ENCODE data around the gene CCDC180.

The CCDC180 gene

DNA sequence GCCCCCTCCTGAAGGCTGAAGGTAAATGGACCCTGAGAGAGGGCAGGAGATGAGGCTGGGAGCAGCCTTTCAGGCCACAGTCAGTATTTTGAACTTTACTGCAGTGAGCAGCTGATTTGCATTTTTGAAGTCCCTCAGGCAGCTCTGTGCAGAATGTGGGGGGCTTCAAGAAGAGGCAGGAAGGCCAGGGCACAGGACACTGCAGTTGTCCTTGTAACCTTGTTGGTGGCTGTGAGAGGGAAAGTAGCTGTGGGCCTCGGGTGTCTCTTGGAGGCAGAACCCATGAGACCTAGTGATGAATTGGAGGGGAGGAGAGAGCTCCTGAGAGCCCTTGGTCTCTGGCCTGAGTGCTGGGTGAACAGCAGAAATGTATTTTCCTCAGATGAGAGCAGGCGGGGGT is 2.6 kb downstream of the CCDC180 start:
- H3K9me3 ChIP-seq (ENCODE audit: control insufficient read depth in 2 of 2, low read length in 2 of 2): no peaks in the 10 kb centered on the region
- H3K36me3 ChIP-seq (ENCODE audit: control insufficient read depth in 2 of 2, insufficient read depth in 2 of 2, low read length in 2 of 2): peaks cover 0 to 9% of the 10 kb centered on the region in 2 donors
- H3K27me3 ChIP-seq (ENCODE audit: control insufficient read depth in 2 of 2, insufficient read depth in 2 of 2, low read length in 2 of 2): no peaks in the 10 kb centered on the region

DNA sequence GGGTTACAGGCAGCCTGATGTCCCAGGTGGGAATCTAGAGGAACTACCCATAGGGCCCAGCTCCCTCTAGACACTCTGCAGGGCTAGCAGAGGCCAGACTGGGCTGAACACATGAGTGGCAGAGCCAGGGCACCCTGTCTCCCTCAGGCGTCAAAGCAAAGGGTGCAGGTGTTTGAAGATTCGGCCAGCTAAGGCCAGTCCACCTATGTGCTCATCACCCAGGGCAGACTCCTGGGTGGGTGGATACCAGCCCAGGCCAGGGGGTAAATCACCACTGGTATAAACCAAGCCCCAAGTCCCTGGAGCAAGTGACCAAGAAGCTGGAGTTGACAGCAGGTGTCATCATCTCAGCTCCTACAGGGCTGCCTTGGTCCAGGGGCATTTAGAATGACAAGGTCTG is 3.4 kb downstream of the CCDC180 start:
- H3K36me3 ChIP-seq (ENCODE audit: control insufficient read depth in 2 of 2, insufficient read depth in 2 of 2, low read length in 2 of 2): peaks cover 0 to 9% of the 10 kb centered on the region in 2 donors
- no peak overlapping the region for H3K4me3 ChIP-seq (ENCODE audit: low read length in 2 of 2)
- H3K9ac ChIP-seq (ENCODE audit: low read depth in 1 of 2, low read length in 2 of 2): no peak overlapping the region
- H3K4me1 ChIP-seq (ENCODE audit: control insufficient read depth in 2 of 2, insufficient read depth in 2 of 2, low read length in 2 of 2): peaks cover 4 to 5% of the 10 kb centered on the region in 2 donors
- H3K9me3 ChIP-seq (ENCODE audit: control insufficient read depth in 2 of 2, low read length in 2 of 2): no peaks in the 10 kb centered on the region
- no peak overlapping the region for H3K27ac ChIP-seq (ENCODE audit: low read depth in 2 of 2, low read length in 2 of 2)
- no peaks in the 10 kb centered on the region for H3K27me3 ChIP-seq (ENCODE audit: control insufficient read depth in 2 of 2, insufficient read depth in 2 of 2, low read length in 2 of 2)

More for the DNA sequence above, 2.6 kb downstream of the CCDC180 start:
- Histone ChIP-seq H3K4me3 (ENCODE audit: low read length in 2 of 2) (no peak overlapping the region), H3K4me1 (ENCODE audit: control insufficient read depth in 2 of 2, insufficient read depth in 2 of 2, low read length in 2 of 2) (peaks cover 4 to 5% of the 10 kb centered on the region in 2 donors), H3K9ac (ENCODE audit: low read depth in 1 of 2, low read length in 2 of 2) (no peak overlapping the region), H3K27ac (ENCODE audit: low read depth in 2 of 2, low read length in 2 of 2) (no peak overlapping the region)

DNA sequence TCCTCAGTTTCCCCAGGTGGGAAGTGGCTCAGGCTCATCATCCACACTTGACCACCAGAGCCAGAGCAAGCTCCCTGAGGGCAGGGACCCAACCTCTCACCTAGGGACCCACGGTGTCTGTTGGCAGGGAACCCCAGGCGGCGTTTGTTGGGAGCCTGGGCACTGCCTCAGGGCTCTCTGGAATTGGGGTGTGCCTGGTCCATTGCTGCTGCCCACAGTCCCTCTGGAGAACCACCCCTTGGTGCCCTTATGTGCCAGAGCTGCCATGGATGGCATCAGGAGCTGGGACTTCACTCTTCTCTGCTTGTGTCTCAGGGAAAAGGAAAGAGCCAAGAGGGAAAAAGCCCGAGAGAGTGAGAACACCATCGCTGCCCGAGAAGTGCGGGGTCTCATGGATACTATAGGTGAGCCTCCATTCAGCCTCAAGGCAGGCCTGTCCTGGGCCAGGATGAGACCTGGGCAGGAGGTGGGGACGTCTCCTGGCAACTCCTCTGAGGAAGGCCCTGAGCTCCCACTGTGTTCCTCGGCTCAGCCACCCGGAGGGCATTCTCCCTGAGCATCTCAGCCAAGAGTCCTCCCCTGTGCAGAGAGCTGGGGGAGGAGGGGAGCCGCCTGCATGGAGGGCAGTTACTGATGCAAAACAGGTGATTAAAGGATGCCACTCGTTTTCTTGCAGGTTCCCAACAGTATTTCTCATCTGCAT is 4.5 kb downstream of the CCDC180 start:
- Histone ChIP-seq H3K27ac (ENCODE audit: low read depth in 2 of 2, low read length in 2 of 2) (no peak overlapping the region), H3K4me3 (ENCODE audit: low read length in 2 of 2) (no peak overlapping the region), H3K9ac (ENCODE audit: low read depth in 1 of 2, low read length in 2 of 2) (no peak overlapping the region), H3K4me1 (ENCODE audit: control insufficient read depth in 2 of 2, insufficient read depth in 2 of 2, low read length in 2 of 2) (peaks cover 4% of the 10 kb centered on the region in 2 donors), H3K36me3 (ENCODE audit: control insufficient read depth in 2 of 2, insufficient read depth in 2 of 2, low read length in 2 of 2) (peaks cover 0 to 10% of the 10 kb centered on the region in 2 donors), H3K27me3 (ENCODE audit: control insufficient read depth in 2 of 2, insufficient read depth in 2 of 2, low read length in 2 of 2) (no peaks in the 10 kb centered on the region), H3K9me3 (ENCODE audit: control insufficient read depth in 2 of 2, low read length in 2 of 2) (no peaks in the 10 kb centered on the region)

DNA sequence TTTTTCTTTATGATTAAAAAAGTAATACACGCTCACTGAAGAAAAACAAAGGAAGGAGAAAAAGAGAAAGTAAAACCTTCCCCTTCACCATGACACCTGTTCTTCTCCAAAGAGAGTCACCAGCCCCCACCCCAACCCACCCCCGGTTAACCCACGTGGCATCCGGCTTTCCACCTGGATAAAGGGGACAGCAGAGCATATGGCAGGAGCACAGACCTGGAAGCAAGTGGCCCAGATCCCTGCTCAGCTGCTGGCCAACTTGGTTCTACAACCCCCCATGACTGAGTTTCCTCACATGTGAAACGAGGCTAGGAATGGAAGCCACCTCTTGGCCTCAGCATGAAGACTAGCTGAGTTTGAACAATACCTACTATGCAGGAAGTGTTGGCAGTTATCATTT is 5.1 kb downstream of the CCDC180 start:
- peaks cover 0 to 11% of the 10 kb centered on the region in 2 donors for H3K36me3 ChIP-seq (ENCODE audit: control insufficient read depth in 2 of 2, insufficient read depth in 2 of 2, low read length in 2 of 2)
- H3K9me3 ChIP-seq (ENCODE audit: control insufficient read depth in 2 of 2, low read length in 2 of 2): no peaks in the 10 kb centered on the region
- no peaks in the 10 kb centered on the region for H3K4me1 ChIP-seq (ENCODE audit: control insufficient read depth in 2 of 2, insufficient read depth in 2 of 2, low read length in 2 of 2)
- no peak overlapping the region for H3K27ac ChIP-seq (ENCODE audit: low read depth in 2 of 2, low read length in 2 of 2)
- no peak overlapping the region for H3K9ac ChIP-seq (ENCODE audit: low read depth in 1 of 2, low read length in 2 of 2)
- no peak overlapping the region for H3K4me3 ChIP-seq (ENCODE audit: low read length in 2 of 2)
- no peaks in the 10 kb centered on the region for H3K27me3 ChIP-seq (ENCODE audit: control insufficient read depth in 2 of 2, insufficient read depth in 2 of 2, low read length in 2 of 2)

DNA sequence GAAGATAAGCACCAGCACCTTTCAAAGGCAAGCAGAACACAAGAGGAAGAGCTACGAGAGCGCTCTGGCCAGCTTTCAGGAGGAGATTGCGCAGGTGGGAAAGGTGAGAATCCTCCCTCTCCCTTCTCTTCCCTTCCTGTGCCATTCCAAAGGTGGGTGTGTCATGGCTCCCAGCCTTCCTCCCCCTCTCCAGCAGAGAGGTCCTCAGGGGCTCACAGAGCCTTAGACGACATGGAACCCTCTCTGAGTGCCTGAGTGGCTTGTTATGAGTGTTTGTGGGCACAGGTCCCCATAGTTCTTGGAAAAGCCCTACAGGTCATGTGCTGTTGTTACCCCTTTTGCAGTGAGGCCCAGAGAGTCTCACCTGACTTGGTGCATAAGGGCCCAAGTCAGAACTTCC is 5.8 kb downstream of the CCDC180 start:
- H3K9me3 ChIP-seq (ENCODE audit: control insufficient read depth in 2 of 2, low read length in 2 of 2): no peaks in the 10 kb centered on the region
- no peak overlapping the region for H3K9ac ChIP-seq (ENCODE audit: low read depth in 1 of 2, low read length in 2 of 2)
- peaks cover 0 to 13% of the 10 kb centered on the region in 2 donors for H3K36me3 ChIP-seq (ENCODE audit: control insufficient read depth in 2 of 2, insufficient read depth in 2 of 2, low read length in 2 of 2)
- no peak overlapping the region for H3K27ac ChIP-seq (ENCODE audit: low read depth in 2 of 2, low read length in 2 of 2)
- no peaks in the 10 kb centered on the region for H3K4me1 ChIP-seq (ENCODE audit: control insufficient read depth in 2 of 2, insufficient read depth in 2 of 2, low read length in 2 of 2)
- H3K27me3 ChIP-seq (ENCODE audit: control insufficient read depth in 2 of 2, insufficient read depth in 2 of 2, low read length in 2 of 2): no peaks in the 10 kb centered on the region
- no peak overlapping the region for H3K4me3 ChIP-seq (ENCODE audit: low read length in 2 of 2)

DNA sequence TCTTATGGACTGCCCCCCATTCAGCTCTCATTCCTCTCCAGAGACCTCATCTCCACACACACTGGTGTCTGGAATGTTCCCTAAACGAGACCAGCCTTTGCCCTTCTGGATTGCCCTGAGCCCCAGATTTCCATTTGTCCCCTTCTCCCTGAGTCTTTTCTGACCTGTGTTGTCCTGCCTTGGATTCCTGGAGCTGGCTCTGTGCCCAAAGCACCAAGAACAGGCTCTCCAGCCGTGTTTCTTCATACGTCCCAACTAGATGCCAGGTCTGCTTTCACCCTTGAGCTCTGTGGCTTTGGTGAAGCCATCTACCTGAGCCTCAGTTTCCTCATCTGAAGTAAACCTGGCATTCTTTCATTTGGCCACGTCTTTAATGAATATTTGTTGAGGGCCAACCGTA is 6.3 kb downstream of the CCDC180 start:
- Histone ChIP-seq H3K36me3 (ENCODE audit: control insufficient read depth in 2 of 2, insufficient read depth in 2 of 2, low read length in 2 of 2) (peaks cover 0 to 13% of the 10 kb centered on the region in 2 donors), H3K27ac (ENCODE audit: low read depth in 2 of 2, low read length in 2 of 2) (no peak overlapping the region)

DNA sequence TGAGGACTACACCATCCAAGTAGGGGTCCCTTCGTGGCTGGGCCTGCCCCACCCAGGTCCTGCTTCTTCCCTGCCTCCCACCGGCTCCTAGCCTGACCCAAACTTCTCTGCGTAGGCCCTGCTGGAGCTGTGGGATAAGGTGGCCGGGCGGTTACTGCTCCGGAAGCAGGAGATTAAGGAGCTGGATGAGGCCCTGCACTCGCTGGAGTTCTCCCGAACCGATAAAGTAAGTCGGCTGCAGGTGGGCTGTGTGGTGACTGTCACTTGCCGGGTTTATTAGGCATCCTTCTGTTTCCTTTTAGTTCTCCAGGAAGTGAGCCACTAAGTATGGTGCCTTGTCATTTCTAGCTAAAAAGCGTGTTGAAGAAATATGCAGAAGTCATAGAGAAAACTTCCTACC is 7.0 kb downstream of the CCDC180 start:
- no peak overlapping the region for H3K4me3 ChIP-seq (ENCODE audit: low read length in 2 of 2)
- no peak overlapping the region for H3K9ac ChIP-seq (ENCODE audit: low read depth in 1 of 2, low read length in 2 of 2)
- H3K36me3 ChIP-seq (ENCODE audit: control insufficient read depth in 2 of 2, insufficient read depth in 2 of 2, low read length in 2 of 2): peaks cover 0 to 13% of the 10 kb centered on the region in 2 donors
- no peak overlapping the region for H3K27ac ChIP-seq (ENCODE audit: low read depth in 2 of 2, low read length in 2 of 2)
- no peaks in the 10 kb centered on the region for H3K9me3 ChIP-seq (ENCODE audit: control insufficient read depth in 2 of 2, low read length in 2 of 2)
- no peaks in the 10 kb centered on the region for H3K27me3 ChIP-seq (ENCODE audit: control insufficient read depth in 2 of 2, insufficient read depth in 2 of 2, low read length in 2 of 2)
- no peaks in the 10 kb centered on the region for H3K4me1 ChIP-seq (ENCODE audit: control insufficient read depth in 2 of 2, insufficient read depth in 2 of 2, low read length in 2 of 2)

More for the DNA sequence above, 6.3 kb downstream of the CCDC180 start:
- H3K9me3 ChIP-seq (ENCODE audit: control insufficient read depth in 2 of 2, low read length in 2 of 2): no peaks in the 10 kb centered on the region
- H3K27me3 ChIP-seq (ENCODE audit: control insufficient read depth in 2 of 2, insufficient read depth in 2 of 2, low read length in 2 of 2): no peaks in the 10 kb centered on the region
- H3K9ac ChIP-seq (ENCODE audit: low read depth in 1 of 2, low read length in 2 of 2): no peak overlapping the region
- no peaks in the 10 kb centered on the region for H3K4me1 ChIP-seq (ENCODE audit: control insufficient read depth in 2 of 2, insufficient read depth in 2 of 2, low read length in 2 of 2)
- H3K4me3 ChIP-seq (ENCODE audit: low read length in 2 of 2): no peak overlapping the region

DNA sequence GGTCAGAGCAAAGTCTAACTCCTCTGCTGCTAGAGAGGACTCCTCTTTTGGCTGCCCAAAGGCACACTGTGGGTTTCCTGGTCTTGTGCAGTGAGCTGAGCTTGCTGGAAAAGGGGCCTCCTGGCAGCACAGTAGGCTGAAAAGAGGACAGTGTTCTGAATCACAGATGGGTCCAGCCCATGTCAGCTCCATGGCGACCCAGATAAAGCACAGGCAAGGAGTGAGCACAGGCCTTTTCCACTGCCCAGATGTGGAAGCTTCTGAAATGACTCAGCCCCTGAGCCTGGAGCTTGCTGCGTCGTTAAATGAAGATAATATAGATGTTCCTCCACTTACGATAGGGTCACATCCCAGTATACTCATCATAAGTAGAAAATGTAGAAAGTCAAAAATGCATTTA is 8.1 kb downstream of the CCDC180 start:
- no peak overlapping the region for H3K4me3 ChIP-seq (ENCODE audit: low read length in 2 of 2)
- H3K4me1 ChIP-seq (ENCODE audit: control insufficient read depth in 2 of 2, insufficient read depth in 2 of 2, low read length in 2 of 2): no peaks in the 10 kb centered on the region
- peaks cover 0 to 13% of the 10 kb centered on the region in 2 donors for H3K36me3 ChIP-seq (ENCODE audit: control insufficient read depth in 2 of 2, insufficient read depth in 2 of 2, low read length in 2 of 2)
- no peaks in the 10 kb centered on the region for H3K27me3 ChIP-seq (ENCODE audit: control insufficient read depth in 2 of 2, insufficient read depth in 2 of 2, low read length in 2 of 2)
- no peak overlapping the region for H3K9ac ChIP-seq (ENCODE audit: low read depth in 1 of 2, low read length in 2 of 2)
- no peak overlapping the region for H3K27ac ChIP-seq (ENCODE audit: low read depth in 2 of 2, low read length in 2 of 2)
- no peaks in the 10 kb centered on the region for H3K9me3 ChIP-seq (ENCODE audit: control insufficient read depth in 2 of 2, low read length in 2 of 2)

DNA sequence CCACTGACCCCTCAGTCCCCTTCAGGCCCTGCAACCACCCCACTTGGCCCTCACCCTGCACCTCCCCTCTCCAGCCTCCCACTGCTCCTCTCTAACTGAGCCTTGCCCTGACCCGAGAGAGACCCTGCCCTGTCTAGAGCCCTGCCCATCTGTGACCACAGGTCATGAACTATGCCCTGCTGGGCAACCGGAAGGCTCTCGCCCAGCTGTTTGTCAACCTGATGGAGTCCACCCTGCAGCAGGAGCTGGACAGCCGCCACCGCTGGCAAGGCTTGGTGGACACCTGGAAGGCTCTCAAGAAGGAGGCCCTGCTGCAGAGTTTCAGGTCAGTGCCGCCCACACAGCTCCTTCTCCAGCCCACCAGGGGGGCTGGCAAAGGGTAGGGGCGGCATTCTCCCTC is 9.4 kb downstream of the CCDC180 start:
- Histone ChIP-seq H3K27me3 (ENCODE audit: control insufficient read depth in 2 of 2, insufficient read depth in 2 of 2, low read length in 2 of 2) (no peaks in the 10 kb centered on the region), H3K4me1 (ENCODE audit: control insufficient read depth in 2 of 2, insufficient read depth in 2 of 2, low read length in 2 of 2) (no peaks in the 10 kb centered on the region), H3K4me3 (ENCODE audit: low read length in 2 of 2) (no peak overlapping the region), H3K36me3 (ENCODE audit: control insufficient read depth in 2 of 2, insufficient read depth in 2 of 2, low read length in 2 of 2) (peaks cover 0 to 10% of the 10 kb centered on the region in 2 donors), H3K9ac (ENCODE audit: low read depth in 1 of 2, low read length in 2 of 2) (no peak overlapping the region), H3K9me3 (ENCODE audit: control insufficient read depth in 2 of 2, low read length in 2 of 2) (no peaks in the 10 kb centered on the region), H3K27ac (ENCODE audit: low read depth in 2 of 2, low read length in 2 of 2) (no peak overlapping the region)

DNA sequence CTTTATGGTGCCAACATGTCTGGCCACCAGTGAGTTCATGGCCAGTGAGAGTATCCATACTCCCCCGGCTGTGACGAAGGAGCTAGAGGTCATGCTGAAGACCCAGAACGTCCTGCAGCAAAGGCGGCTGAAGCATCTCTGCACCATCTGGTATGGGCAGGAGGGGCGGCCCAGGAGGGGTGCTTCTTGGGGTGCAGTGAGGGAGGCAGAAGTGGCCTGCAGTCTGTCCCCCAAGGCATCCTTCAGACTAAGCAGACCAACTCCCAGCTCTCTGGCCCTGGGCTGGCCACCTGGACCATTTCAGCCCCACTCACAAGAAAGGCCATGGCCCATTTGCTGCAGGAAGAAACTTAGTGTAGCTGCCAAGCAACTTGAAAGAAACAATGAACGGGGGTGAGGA is 11.0 kb downstream of the CCDC180 start:
- no peak overlapping the region for H3K9ac ChIP-seq (ENCODE audit: low read depth in 1 of 2, low read length in 2 of 2)
- H3K4me3 ChIP-seq (ENCODE audit: low read length in 2 of 2): no peak overlapping the region
- H3K4me1 ChIP-seq (ENCODE audit: control insufficient read depth in 2 of 2, insufficient read depth in 2 of 2, low read length in 2 of 2): no peaks in the 10 kb centered on the region
- H3K27ac ChIP-seq (ENCODE audit: low read depth in 2 of 2, low read length in 2 of 2): no peak overlapping the region
- no peaks in the 10 kb centered on the region for H3K9me3 ChIP-seq (ENCODE audit: control insufficient read depth in 2 of 2, low read length in 2 of 2)
- peaks cover 0 to 14% of the 10 kb centered on the region in 2 donors for H3K36me3 ChIP-seq (ENCODE audit: control insufficient read depth in 2 of 2, insufficient read depth in 2 of 2, low read length in 2 of 2)
- no peaks in the 10 kb centered on the region for H3K27me3 ChIP-seq (ENCODE audit: control insufficient read depth in 2 of 2, insufficient read depth in 2 of 2, low read length in 2 of 2)
